Stimulated activated CD4-positive, alpha-beta T cell treated with anti-CD3 and anti-CD28 coated beads, Interleukin-1b, Interleukin-23, amount 100 ng/mL, for 48 hours (primary cell): ENCODE measurements around the gene HCFC1R1.
"Not testable (repeated sequence)": the region's sequence is repeated elsewhere in the genome, so short reads cannot be mapped to it uniquely, and the experiment has no call there.

Experiments used
- DNase-seq: peaks from one replicate; pipeline ENCODE4 v3.0.0-alpha.2; 2020

The HCFC1R1 gene

DNA sequence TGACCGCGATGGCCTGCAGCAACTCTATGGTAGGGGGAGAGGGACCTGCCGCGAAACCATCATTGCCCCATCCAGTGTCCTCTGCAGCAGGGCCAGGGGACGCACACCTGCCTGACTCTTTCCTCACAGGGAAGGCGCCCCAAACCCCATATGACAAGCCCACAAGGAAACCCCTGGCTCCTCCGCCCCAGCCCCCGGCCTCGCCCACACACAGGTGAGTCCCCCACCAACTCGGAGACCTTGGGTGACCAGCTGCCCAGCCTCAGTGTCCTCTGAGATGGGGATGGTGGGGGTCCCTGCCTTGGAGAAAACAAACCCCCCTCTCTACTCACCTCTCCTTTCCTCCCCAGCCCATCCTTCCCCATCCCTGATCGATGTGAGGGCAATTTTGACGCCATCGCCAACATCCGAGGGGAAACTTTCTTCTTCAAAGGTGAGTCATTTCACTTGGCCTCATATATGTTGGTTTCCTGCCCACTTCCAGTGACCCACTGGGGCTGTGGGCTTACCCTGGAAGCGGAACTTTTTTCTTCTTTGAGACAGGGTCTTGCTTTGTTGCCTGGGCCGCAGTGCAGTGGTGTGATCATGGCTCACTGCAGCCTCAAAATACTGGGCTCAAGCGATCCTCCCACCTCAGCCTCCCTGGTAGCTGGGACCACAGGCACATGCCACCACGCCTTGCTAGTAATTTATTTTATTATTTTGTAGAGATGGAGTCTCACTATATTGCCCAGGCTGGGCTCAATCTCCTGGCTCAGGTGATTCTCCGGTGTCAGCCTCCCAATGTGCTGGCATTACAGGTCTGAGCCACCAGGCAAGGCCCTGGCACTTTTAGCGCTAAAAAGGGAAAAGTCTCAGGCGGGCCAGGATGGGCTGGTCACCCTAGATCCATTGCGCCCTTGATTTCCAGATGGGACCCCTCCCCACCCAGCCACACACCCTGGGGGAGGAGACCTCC, 33.7 kb upstream of the HCFC1R1 start:
- no peak for DNase-seq

DNA sequence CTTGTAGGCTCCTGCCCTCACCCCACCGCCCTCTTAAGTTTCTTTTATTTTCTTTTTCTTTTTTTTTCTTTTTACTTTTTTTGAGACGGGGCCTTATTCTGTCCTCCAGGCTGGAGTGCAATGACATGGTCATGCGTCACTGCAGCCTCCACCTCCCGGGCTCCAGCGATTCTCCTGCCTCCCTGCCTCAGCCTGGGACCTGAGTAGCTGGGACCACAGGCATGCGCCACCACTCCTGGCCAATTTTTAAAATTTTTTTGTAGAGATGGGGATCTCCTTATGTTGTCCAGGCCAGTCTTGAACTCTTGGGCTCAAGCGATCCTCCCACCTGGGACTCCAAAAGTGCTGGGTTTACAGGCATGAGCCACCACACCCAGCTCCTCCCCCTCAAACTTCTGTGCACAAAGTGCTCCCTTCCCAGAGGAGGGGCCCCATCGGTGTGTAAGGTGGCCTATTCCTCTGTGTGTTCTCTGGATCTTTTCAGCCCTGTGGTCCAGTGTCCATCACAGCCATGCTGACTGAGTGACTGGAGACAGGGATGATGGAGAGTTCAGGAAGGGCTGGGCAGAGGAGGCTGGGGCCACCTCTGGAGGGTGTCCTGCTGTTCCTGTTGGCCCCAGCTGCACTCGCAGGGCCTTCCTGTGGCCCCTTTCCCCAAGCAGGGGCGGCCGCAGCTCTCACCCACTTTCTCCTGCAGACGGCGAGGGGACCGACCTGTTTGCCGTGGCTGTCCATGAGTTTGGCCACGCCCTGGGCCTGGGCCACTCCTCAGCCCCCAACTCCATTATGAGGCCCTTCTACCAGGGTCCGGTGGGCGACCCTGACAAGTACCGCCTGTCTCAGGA, 32.8 kb upstream of the HCFC1R1 start:
- DNase-seq: no peak

DNA sequence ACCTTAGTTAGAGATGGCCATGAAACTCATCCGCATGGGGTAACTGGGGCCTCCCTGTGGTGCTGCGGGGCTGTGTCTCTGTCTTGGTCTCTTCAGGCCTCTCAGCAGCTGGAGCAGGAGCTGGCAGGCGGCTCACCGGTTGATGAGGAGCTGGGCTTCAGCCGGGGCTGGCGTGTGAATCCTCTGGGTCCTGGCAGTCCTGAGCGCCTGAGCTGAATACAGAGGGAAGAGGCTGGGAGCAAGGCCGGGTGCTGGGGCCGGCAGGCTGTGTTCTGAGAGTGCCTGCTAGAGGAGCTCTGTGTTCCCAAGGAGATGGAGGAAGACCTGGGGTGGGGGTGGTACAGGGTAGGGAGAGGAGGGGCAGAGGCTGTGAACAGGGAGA, 32.0 kb upstream of the HCFC1R1 start:
- DNase-seq: not testable (repeated sequence)

DNA sequence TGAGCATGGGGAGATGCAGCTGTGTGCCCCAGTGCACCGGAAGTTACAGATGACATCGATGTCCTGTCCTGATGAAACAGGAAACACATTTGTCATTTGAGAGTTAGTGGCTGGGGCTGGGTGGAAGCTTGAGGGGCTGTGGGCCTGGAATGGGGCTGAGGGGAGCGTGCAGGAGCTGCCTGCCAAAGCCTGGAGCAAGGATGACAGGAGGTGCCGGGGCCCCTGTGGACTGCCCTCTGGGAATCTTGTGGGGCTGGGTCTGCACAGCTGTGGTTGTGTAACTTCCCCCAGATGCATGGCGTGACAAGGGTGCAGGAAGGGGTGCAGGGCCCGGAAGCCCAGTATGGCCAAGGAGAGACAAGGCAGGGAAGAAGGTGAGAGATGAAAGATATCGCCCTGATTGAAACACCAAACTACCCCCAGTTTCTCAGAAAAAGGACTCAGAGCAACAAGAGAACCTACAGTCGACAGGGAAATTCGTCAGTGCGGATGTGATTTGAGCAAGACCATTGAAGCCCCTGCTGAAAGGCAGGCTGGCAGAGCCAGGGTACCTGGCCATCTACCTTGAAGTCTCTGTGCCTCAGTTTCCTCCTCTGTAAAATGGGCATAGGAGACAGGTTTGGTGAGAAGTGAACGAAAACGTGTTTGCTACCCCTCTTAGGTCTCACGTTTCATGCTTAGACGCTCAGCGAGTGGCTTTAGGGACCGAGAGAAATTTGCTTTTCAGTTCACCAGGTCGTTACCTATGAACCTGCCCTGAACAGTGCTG, 31.4 kb upstream of the HCFC1R1 start:
- no peak for DNase-seq

DNA sequence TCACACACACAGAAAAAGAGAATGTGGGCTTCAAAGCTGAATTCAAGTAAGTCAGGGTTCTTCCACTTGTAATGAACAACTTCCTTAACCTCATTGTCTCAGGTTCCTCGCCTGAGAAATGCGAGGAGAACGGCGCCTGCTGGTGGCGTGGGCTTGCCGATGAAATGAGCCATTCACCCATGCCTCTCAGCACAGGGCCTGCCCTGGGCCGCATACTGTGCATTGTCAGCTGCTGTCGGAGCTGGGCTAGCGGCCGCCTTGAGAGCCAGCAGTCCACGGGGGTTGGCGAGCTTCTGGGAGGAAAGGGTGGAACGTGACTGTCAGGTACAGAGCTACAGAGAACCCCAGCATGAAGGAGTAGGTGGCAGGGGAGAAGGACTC, 29.6 kb upstream of the HCFC1R1 start:
- DNase-seq: not testable (repeated sequence)

DNA sequence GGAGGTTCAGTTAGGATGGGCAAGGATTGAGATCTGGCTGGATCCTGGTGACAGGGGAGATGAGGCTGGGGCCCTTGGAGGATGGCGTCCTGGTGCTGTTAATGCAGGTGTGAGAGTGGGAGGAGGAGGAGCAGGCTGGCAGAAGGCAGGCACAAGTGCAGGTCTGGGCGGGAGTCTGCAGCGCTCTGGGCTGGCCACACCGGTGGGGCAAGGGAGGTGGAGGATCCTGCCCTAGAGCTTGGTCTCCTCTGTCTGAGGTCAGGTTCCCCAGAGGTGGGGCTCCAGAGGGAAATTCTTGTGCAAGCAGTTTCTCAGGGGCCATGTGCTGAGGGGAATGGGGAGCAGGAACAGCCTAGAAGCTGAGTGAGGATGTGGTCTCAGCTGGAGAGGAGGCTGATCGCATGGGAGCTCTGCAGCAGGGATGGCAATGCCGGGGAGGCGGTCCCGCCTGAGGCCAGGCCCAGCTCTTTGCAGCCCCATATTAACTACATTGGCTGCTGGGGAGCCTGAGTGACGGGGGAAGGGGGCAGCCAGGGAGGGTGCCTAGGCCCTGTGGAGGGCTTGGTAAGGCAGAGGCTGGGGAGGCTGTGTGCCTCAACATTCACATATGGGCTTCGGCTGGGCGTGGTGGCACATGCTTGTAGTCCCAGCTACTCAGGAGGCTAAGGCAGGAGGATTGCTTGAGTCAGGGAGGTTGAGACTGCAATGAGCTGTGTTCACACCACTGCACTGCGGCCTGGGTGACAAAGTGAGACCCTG, 29.0 kb upstream of the HCFC1R1 start:
- not testable (repeated sequence) for DNase-seq

DNA sequence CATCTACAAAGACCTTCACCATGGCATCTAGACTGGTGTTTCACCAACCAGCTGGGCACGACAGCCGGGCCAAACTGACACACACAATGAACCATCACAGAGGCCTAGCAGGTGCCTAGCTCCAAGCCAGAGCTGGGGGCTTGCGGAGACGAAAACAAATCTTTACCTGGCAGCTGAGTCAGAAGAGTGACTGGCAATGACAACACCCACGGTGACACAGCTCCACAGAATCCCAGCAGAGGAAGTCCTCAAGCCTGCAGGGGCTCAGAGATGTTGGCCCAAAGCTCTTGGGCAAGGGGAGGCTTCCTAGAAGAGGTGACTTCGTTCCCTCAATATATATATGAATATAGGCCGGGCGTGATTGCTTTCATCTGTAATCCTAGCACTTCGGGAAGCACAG, 27.8 kb upstream of the HCFC1R1 start:
- no peak for DNase-seq

DNA sequence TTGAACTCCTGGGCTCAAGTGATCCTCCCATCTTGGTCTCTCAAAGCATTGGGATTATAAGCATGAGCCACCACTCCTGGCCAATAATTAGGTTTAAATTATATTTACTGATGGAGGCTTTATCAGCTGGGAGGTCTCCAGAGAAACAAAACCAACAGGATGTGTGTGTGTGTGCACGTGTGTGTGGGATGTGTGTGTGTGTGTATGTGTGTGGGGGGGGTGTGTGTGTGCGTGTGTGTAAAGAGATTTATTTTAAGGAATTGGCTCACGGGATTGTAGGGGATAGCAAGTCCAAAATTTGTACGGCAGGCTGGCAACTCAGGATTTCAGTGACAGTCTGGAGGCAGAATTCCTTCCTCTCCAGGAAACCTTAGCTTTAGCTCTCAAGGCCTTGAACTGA, 27.3 kb upstream of the HCFC1R1 start:
- no peak for DNase-seq

DNA sequence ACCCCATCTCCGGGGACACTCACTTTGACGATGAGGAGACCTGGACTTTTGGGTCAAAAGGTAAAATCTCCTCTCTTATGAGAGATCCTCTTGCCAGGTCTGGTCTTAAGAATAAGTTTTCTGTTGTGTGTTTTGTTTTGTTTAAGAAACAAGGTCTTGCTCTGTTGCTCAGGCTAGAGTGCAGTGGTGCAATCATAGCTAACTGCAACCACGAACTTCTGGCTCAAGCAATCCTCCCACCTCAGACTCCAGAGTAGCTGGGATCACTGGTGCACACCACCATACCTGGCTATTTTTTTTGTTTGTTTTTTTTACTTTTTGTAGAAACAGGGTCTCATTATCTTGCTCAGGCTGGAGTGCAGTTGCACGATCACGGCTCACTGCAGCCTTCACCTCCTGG, 26.7 kb upstream of the HCFC1R1 start:
- DNase-seq: no peak

DNA sequence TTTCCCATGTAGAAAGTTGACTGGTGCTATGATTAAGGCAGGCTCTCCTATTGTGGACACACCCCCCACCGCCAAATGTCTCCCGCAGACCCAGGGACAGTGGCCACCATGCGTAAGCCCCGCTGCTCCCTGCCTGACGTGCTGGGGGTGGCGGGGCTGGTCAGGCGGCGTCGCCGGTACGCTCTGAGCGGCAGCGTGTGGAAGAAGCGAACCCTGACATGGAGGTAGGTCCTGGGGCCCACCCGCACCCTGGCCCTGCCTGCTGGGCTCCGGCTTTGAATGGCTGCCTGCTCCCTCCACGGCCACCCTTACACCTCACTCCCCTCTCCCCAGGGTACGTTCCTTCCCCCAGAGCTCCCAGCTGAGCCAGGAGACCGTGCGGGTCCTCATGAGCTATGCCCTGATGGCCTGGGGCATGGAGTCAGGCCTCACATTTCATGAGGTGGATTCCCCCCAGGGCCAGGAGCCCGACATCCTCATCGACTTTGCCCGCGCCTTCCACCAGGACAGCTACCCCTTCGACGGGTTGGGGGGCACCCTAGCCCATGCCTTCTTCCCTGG, 26.3 kb upstream of the HCFC1R1 start:
- no peak for DNase-seq

DNA sequence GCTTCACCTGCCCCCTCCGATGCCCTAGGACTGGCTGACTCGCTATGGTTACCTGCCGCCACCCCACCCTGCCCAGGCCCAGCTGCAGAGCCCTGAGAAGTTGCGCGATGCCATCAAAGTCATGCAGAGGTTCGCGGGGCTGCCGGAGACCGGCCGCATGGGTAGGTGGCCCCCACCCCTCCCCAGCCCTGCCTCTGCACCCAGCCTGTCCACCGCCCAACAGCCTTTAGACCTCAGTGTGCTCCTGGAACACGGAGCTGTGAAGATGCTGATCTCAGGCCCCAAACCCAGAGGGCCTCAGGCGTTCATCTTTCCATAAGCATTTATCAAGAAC, 23.6 kb upstream of the HCFC1R1 start:
- DNase-seq: no peak

DNA sequence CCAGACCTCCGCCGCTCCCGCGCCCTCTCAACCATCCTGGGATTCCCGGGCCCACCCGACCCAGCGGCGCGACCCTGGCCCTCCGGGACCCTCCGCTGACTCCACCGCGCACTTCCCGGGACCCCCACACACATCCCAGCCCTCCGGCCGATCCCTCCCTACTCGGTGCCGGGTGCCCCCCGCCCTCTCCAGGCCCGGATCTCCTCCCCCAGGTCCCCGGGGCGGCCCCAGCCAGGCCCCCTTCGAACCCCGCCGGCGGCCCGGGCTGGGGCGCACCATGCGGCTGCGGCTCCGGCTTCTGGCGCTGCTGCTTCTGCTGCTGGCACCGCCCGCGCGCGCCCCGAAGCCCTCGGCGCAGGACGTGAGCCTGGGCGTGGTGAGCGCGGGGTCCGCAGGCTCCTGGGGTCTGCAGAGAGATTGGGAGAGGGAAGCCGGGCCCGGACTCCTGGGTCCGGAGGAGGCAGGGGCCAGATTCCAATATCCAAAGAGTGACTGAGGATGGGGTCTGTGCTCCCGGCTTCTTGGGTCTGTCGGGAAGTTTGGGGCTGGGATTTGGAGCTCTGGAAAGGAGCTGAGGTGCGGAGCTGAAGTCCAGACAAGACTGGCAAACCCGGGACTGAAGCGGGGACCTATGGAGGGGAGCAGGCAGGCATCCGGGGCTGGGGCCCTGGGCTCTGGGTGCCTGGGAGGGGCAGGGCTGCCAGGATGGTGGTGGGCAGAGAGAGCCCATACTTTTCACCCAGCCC, 23.1 kb upstream of the HCFC1R1 start:
- no peak for DNase-seq

DNA sequence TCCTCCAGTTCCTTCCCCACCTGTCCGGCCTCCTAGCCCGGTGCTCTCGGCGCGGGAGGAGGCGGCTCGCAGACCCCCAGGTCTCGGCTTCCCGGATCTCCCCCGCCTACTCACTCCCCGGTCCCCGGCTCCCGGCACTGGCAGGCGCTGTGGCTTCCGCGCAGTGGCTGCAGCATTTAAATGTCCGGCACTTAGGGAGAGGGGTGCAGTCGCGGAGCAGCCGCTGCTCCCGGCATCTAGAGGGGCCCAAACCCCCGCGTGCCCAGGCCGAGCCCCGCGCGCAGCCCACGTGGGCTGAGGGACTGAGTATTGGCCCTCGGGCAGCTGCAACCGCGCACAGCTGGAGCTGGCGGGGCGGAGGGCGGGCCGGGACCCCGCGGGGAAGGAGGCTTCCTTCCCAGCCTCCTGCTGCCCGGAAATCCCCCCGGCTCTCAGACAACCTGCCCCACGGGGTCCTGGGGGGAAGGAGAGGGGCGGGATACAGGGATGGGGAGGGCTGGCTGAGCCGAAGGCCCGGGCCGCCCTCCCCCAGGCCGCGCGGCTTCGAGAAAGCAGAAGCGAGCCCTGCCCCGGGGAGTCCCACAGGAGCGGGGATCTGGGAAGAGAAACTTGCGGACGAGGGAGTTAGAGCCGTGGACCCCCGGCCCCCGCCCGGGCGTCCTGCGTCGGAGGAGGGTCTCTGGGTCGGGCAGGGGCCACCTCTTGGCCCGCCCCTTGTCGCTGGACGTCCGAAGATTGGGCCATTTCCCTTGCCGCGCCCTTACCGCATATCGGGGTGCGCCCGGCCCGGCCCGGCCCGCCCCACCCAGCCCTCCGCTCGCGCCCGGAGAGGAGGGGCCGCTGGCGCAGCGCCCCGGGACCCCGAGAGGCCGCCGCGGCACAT, 22.3 kb upstream of the HCFC1R1 start, which contains the start of gene MMP25:
MMP25 (plus strand) TSS at position 804 of the 883 bp plus-strand sequence. CDS start 357 bp downstream, outside the sequence.
- no peak for DNase-seq

DNA sequence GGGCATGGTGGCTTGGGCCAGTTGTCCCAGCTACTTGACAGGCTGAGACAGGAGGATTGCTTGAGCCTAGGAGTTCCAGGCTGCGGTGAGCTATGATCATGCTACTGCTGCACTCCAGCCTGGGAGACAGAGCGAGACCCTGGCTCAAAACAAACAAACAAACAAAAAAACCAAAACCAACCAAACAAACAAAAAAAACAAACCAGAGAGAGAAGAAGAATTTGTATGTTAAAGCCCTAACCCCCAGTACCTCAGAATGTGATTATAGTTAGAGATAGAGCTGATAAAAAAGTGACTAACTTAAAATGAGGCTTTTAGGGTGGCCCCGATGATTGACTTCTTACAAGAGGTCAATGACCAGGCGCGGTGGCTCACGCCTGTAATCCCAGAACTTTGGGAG, 21.0 kb upstream of the HCFC1R1 start:
- DNase-seq: no peak

DNA sequence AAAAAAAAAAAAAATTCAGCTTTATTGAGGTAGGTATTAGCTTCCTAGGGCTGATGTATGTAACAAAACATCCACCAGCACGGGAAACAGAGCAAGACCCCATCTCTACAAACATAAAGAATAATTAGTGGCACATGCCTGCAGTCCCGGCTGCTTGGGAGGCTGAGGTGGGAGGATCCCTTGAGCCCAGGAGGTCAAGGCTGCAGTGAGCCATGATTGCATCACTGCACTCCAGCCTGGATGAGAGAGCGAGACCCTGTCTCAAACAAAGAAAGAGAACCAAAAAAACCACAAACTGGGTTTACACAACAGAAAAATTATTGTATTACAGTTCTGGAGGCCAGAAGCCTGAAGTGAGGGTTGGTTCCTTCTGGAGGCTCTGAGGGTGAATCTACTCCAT, 18.6 kb upstream of the HCFC1R1 start:
- no peak for DNase-seq

DNA sequence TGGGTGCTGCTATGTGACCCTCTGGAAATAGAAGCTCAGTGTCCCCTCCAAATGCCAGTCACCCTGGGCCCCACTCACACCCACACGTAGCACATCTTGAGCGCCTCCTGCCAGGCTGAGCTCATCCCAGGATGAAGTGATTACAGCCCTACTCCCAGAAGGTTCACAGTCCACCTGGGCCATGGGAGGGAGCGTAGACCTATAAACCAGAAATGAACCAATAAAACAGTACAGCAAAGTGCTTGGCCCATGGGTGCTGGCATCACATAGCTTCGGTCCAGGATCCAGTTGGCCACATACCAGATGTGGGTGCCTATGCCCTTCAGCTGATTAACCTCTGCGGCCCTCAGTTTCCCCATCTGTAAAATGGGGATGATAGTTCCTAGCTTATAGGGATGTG, 15.2 kb upstream of the HCFC1R1 start:
- DNase-seq: no peak

DNA sequence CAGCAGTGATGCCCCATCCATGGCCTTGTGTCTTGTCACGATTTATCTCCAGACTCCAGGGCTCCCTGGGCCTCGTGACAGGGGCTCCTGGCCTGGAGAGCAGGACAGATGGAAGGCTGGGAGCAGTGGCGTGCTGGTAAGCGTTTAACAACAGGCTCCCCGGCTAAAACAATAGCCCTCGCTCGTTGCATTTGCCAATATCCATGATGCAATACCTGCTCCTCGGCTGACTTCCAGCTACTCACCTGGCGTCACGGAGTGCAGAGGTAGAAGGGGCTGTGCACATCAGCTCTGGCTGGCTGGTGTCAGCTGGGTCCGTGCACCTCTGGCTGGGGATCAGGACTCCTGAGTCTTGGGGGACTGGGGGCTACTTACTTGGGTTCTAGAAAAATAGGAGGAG, 14.5 kb upstream of the HCFC1R1 start:
- no peak for DNase-seq

DNA sequence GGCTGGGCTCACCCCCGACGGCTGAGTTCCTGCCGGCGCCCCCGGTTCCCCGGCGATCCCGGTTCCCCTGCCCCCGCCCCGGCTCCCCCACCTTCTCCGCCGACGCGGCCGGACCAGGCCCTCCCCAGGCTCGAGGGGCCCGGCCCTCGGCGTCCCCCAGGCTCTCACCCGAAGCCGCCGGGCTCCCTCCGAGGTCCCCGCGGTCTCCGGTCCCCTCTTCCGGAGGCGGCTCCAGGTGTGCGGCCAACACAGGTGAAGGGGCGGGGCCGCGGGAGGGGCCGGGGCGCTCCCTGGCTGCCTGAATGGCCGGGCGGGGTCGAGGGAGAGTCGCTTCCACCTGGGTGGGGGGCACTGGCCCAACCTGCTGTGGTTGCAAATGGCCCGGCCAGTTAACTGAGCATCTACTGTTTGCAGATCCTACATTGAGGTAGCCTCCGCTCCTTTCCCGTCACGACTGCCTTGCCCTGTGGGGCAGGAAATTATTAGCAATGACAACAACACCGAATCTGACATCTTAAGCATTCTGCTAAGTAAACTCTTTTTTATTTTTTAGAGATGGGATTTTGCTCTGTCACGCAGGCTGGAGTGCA, 13.1 kb upstream of the HCFC1R1 start, which contains the start of gene BICDL2:
BICDL2 (minus strand) TSS at position 219 of the 590 bp plus-strand sequence. CDS start 1,448 bp downstream, outside the sequence.
- DNase-seq: no peak

DNA sequence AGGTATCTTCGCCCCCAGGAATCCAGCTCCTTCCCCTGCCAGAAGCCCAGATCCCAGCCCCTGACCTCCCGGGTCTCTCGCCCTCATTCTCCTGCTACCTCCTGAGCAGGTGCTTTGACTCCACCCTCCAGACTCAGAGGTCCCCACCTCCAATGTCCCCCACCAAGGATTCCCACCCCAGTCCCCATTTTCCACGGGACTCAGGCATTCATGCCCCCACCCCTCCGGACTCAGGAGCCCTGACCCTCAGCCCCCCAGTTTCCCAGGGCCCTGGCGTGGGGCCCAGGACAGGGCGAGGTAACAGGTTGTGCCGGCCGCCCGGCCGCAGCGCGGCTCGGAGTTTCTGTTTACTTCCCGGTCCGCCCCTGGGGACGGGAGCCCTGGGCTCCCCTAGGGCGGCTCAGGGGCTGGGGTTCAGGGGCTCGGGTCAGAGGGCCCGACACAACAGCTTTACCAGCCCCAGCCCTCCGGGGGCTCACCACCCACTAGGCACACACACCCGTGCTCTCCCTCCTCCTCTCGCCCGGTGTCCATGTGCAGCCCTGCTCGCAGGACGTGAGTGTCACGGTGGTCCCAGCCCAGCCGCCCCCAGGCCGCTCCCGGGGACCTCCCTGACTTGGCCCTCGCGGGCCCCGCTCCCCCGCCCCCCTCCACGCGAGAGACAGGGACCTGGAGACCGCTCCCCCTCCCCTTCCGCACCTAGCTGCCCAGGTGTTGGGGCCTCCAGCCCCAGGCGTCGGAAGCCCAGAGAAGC, 12.4 kb upstream of the HCFC1R1 start:
- no peak for DNase-seq
